Loucy (cell line): Measurements from ENCODE around the gene TUBA1C.

Source experiments
- H2AFZ ChIP-seq: fragments of 200-600 bp; sonication (generic); 2 replicates; pipeline ENCODE4 v1.6.0; 2016; ENCODE audit warnings: antibody characterized with exemption, mild to moderate bottlenecking, low read length, moderate library complexity
- H3F3A ChIP-seq: fragments of 200-600 bp; 2 replicates; pipeline ENCODE4 v1.6.0; 2016; ENCODE audit warnings: antibody characterized with exemption, low read depth, mild to moderate bottlenecking
- H3K27me3 ChIP-seq: fragments of 200-600 bp; sonication (generic); 2 replicates; pipeline ENCODE4 v1.6.1; 2014; ENCODE audit warnings: low read length, mild to moderate bottlenecking; ENCODE audit not compliant: insufficient read depth, poor library complexity, severe bottlenecking
- H3K36me3 ChIP-seq: fragments of 200-600 bp; sonication (generic); 2 replicates; pipeline ENCODE4 v1.6.1; 2016; ENCODE audit warnings: low read length; ENCODE audit not compliant: insufficient read depth
- H3K4me1 ChIP-seq: fragments of 200-600 bp; sonication (generic); 2 replicates; pipeline ENCODE4 v1.5.1; 2014; ENCODE audit warnings: low read length, mild to moderate bottlenecking; ENCODE audit not compliant: insufficient read depth, poor library complexity, severe bottlenecking
- H3K4me2 ChIP-seq: fragments of 200-600 bp; sonication (generic); 2 replicates; pipeline ENCODE4 v1.6.0; 2014; ENCODE audit warnings: antibody characterized with exemption, low read length, low read depth, mild to moderate bottlenecking; ENCODE audit not compliant: poor library complexity, severe bottlenecking
- H3K4me3 ChIP-seq: fragments of 200-600 bp; sonication (generic); 2 replicates; pipeline ENCODE4 v1.5.1; 2014; ENCODE audit warnings: low read length, mild to moderate bottlenecking, mixed read lengths; ENCODE audit not compliant: poor library complexity, severe bottlenecking
- H3K79me2 ChIP-seq: fragments of 200-600 bp; sonication (generic); 2 replicates; pipeline ENCODE4 v1.6.1; 2014; ENCODE audit warnings: low read length; ENCODE audit not compliant: insufficient read depth
- H3K9ac ChIP-seq: fragments of 200-600 bp; sonication (generic); 2 replicates; pipeline ENCODE4 v1.6.0; 2014; ENCODE audit warnings: mild to moderate bottlenecking, low read depth, low read length, moderate library complexity; ENCODE audit not compliant: poor library complexity, severe bottlenecking
- H3K9me2 ChIP-seq: fragments of 200-600 bp; sonication (generic); replicated peaks from 2 replicates; pipeline ENCODE4 v1.6.1; 2016; ENCODE audit warnings: low read depth, low read length, mixed read lengths
- H3K9me3 ChIP-seq: fragments of 200-600 bp; sonication (generic); 2 replicates; pipeline ENCODE4 v1.6.1; 2014; ENCODE audit warnings: mild to moderate bottlenecking, antibody characterized with exemption, low read length, low read depth; ENCODE audit not compliant: insufficient read depth
- H4K20me1 ChIP-seq: fragments of 200-600 bp; sonication (generic); 2 replicates; pipeline ENCODE4 v1.6.0; 2014; ENCODE audit warnings: antibody characterized with exemption, low read length, mild to moderate bottlenecking; ENCODE audit not compliant: insufficient read depth, poor library complexity, severe bottlenecking
- EZH2phosphoT487 ChIP-seq: fragments of 200-600 bp; IDR thresholded peaks from 2 replicates; pipeline ENCODE4 v1.6.1; 2018; ENCODE audit warnings: antibody characterized with exemption, mild to moderate bottlenecking, moderate library complexity, borderline replicate concordance
- TF ChIP-seq, protein P1 (sequence below): fragments of 200-600 bp; sonication (generic); conservative IDR thresholded peaks from 2 replicates; pipeline ENCODE4 v1.5.1; 2014; ENCODE audit warnings: mild to moderate bottlenecking, antibody characterized with exemption, low read length

Gene TUBA1C

GRCh38 chr12:49284672-49285071 lies 19.8 kb downstream of the TUBA1C start:
- H3F3A ChIP-seq: no peaks in the 10 kb centered on the region
- no peaks in the 10 kb centered on the region for H3K79me2 ChIP-seq

GRCh38 chr12:49287876-49288275 lies 23.0 kb downstream of the TUBA1C start:
- no peaks in the 10 kb centered on the region for H3K27me3 ChIP-seq
- H3K4me3 ChIP-seq: no peak overlapping the region
- H3K4me2 ChIP-seq: no peak overlapping the region
- no peaks in the 10 kb centered on the region for H3K79me2 ChIP-seq
- no peak overlapping the region for H2AFZ ChIP-seq
- H3F3A ChIP-seq: no peaks in the 10 kb centered on the region
- H3K9me3 ChIP-seq: no peaks in the 10 kb centered on the region
- TF ChIP-seq EZH2phosphoT487: no peak
- TF ChIP-seq, protein P1, sequence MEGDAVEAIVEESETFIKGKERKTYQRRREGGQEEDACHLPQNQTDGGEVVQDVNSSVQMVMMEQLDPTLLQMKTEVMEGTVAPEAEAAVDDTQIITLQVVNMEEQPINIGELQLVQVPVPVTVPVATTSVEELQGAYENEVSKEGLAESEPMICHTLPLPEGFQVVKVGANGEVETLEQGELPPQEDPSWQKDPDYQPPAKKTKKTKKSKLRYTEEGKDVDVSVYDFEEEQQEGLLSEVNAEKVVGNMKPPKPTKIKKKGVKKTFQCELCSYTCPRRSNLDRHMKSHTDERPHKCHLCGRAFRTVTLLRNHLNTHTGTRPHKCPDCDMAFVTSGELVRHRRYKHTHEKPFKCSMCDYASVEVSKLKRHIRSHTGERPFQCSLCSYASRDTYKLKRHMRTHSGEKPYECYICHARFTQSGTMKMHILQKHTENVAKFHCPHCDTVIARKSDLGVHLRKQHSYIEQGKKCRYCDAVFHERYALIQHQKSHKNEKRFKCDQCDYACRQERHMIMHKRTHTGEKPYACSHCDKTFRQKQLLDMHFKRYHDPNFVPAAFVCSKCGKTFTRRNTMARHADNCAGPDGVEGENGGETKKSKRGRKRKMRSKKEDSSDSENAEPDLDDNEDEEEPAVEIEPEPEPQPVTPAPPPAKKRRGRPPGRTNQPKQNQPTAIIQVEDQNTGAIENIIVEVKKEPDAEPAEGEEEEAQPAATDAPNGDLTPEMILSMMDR: no peak
- no peaks in the 10 kb centered on the region for H3K9me2 ChIP-seq
- no peak overlapping the region for H3K9ac ChIP-seq
- no peaks in the 10 kb centered on the region for H3K36me3 ChIP-seq
- H3K4me1 ChIP-seq: no peaks in the 10 kb centered on the region
- no peaks in the 10 kb centered on the region for H4K20me1 ChIP-seq

More at GRCh38 chr12:49284672-49285071, 19.8 kb downstream of the TUBA1C start:
- Histone ChIP-seq H2AFZ (0 out of 2 replicates have a peak overlapping the region, but pooled peaks have one; percentile 39), H3K36me3 (no peaks in the 10 kb centered on the region), H3K27me3 (no peaks in the 10 kb centered on the region), H4K20me1 (no peaks in the 10 kb centered on the region), H3K4me3 (no peak overlapping the region), H3K4me2 (no peak overlapping the region), H3K9me2 (no peaks in the 10 kb centered on the region), H3K9ac (no peak overlapping the region), H3K4me1 (no peaks in the 10 kb centered on the region), H3K9me3 (no peaks in the 10 kb centered on the region)
- no peak for TF ChIP-seq EZH2phosphoT487

GRCh38 chr12:49288412-49288853 lies 23.6 kb downstream of the TUBA1C start:
- H4K20me1 ChIP-seq: no peaks in the 10 kb centered on the region
- H3K4me3 ChIP-seq: no peak overlapping the region
- no peak overlapping the region for H3K9ac ChIP-seq
- no peaks in the 10 kb centered on the region for H3K9me2 ChIP-seq
- H3K9me3 ChIP-seq: no peaks in the 10 kb centered on the region
- H3K4me1 ChIP-seq: no peaks in the 10 kb centered on the region
- no peaks in the 10 kb centered on the region for H3F3A ChIP-seq
- H2AFZ ChIP-seq: no peak overlapping the region
- no peaks in the 10 kb centered on the region for H3K79me2 ChIP-seq
- H3K27me3 ChIP-seq: no peaks in the 10 kb centered on the region
- TF ChIP-seq, protein P1: peak; percentile 97
- TF ChIP-seq EZH2phosphoT487: no peak
- no peak overlapping the region for H3K4me2 ChIP-seq
- no peaks in the 10 kb centered on the region for H3K36me3 ChIP-seq

- Histone ChIP-seq H3F3A (no peaks in the 10 kb centered on the region), H3K79me2 (no peaks in the 10 kb centered on the region), H4K20me1 (no peaks in the 10 kb centered on the region), H3K4me3 (no peak overlapping the region), H3K36me3 (no peaks in the 10 kb centered on the region), H3K4me1 (no peaks in the 10 kb centered on the region), H3K9me2 (no peaks in the 10 kb centered on the region), H3K9me3 (no peaks in the 10 kb centered on the region), H3K27me3 (no peaks in the 10 kb centered on the region), H3K9ac (no peak overlapping the region), H3K4me2 (no peak overlapping the region), H2AFZ (no peak overlapping the region)
- TF ChIP-seq, protein P1: no peak
- no peak for TF ChIP-seq EZH2phosphoT487
These were observed 24.2 kb downstream of the TUBA1C start for GRCh38 chr12:49288922-49289555.
